GM21723 (cell line): ENCODE measurements around the gene TOR3A.

Experiments used
- ATAC-seq: cut with Tn5 transposase; IDR thresholded peaks from one replicate; pipeline ENCODE4 v1.9.1; 2021; ENCODE audit warnings: mild to moderate bottlenecking, moderate library complexity; ENCODE audit not compliant: unreplicated experiment

The TOR3A gene

GRCh38 chr1:179143322-179143721 is 61.5 kb downstream of the TOR3A start:
- no peak for ATAC-seq

DNA sequence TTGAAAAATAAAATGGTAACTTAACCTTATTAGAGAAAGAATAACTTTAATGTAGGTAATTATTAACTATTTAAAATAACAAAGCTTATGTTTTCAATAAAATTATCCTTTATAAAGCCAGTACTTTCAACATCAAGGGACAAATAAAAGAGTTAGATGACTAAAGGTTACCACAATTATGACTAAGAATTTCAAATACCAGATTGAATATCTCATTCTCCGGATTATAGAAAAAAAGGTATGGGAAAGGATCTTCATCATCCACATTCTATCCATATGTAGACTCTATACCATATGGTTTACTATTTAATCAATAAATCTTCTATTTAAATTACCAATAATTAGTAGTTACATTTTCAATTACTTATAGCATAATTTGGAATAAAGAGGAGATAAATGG is 62.8 kb downstream of the TOR3A start:
- ATAC-seq: no peak

DNA sequence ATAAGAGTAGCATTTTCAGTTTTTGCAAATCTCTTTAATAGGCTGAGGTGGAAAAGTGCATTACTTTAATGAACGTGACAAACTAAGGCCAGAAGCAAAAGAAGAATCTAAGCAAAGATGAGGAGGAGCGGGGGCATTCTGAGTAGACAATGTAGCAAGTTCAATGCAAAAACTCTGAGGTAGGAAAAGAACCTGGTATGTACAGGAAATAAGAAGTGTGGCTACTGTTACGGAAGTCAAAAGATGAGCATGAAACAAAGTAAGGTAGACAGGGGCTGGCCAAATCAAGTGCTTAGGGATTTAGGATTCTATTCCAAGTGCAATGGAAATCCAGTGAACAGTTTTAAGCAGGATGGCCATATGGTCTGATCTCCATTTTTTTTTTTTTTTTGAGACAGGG is 63.7 kb downstream of the TOR3A start:
- no peak for ATAC-seq
